K562 (cell line): ENCODE results near the gene PLS1. TPM values are rescaled to one million over a fixed set of nuclear protein-coding genes. Genes with fewer than 3 reads are reported as not detected.

Experiments
- ASH1L ChIP-seq: fragments of 450-650 bp; IDR thresholded peaks from 2 replicates; pipeline ENCODE4 v1.6.1; 2018; ENCODE audit warnings: borderline replicate concordance, mild to moderate bottlenecking, low read depth; ENCODE audit not compliant: partially characterized antibody
- CC2D1A ChIP-seq: fragments of 450-650 bp; IDR thresholded peaks from 2 replicates; pipeline ENCODE4 v1.6.1; 2017; ENCODE audit warnings: mild to moderate bottlenecking
- CEBPB ChIP-seq: fragments of 450-650 bp; IDR thresholded peaks from 2 replicates; pipeline ENCODE4 v1.6.1; 2016; ENCODE audit warnings: missing genetic modification characterization, missing compliant biosample characterization
- CEBPG ChIP-seq, 3 experiments: fragments of 200-800 bp in 1 of 3; sonication (Bioruptor generic) in 1 of 3; sonication (generic) in 1 of 3; formaldehyde crosslinking in 1 of 3; IDR thresholded peaks in 2 of 3; conservative IDR thresholded peaks in 1 of 3; 2 replicates each; pipeline versions ENCODE4 v1.6.1 to v1.8.0; 2016 to 2022; ENCODE audit warnings: missing compliant biosample characterization in 2 of 3, missing genetic modification characterization in 2 of 3, mild to moderate bottlenecking in 1 of 3, missing genetic modification reagents in 1 of 3
- ESRRA ChIP-seq: fragments of 450-650 bp; IDR thresholded peaks from 2 replicates; pipeline ENCODE4 v1.6.1; 2014; ENCODE audit warnings: low read depth, mild to moderate bottlenecking, moderate library complexity, borderline replicate concordance
- GATAD2A ChIP-seq: fragments of 450-650 bp; IDR thresholded peaks from 2 replicates; pipeline ENCODE4 v1.6.1; 2017
- MAFF ChIP-seq: IDR thresholded peaks from 2 replicates; pipeline ENCODE4 v1.6.1; 2012; ENCODE audit warnings: low read length, improper control_type of control experiment
- MAZ ChIP-seq, 2 experiments: fragments of 450-650 bp in 1 of 2; sonication (generic) in 1 of 2; formaldehyde crosslinking; IDR thresholded peaks in 1 of 2; conservative IDR thresholded peaks in 1 of 2; 2 replicates each; pipeline versions ENCODE4 v1.4.0 to v1.5.0; 2020; ENCODE audit warnings: mild to moderate bottlenecking in 1 of 2, missing genetic modification reagents in 1 of 2
- MEIS2 ChIP-seq: fragments of 450-650 bp; IDR thresholded peaks from 2 replicates; pipeline ENCODE4 v1.6.1; 2014; ENCODE audit warnings: mild to moderate bottlenecking; ENCODE audit not compliant: partially characterized antibody
- PCBP1 ChIP-seq: fragments of 200-400 bp; formaldehyde crosslinking; IDR thresholded peaks from 2 replicates; pipeline ENCODE4 v1.6.1; 2018; ENCODE audit warnings: mild to moderate bottlenecking, low read depth, low read length; ENCODE audit not compliant: poor library complexity, severe bottlenecking
- PHF8 ChIP-seq: fragments of 200-600 bp; sonication (generic); IDR thresholded peaks from 2 replicates; pipeline ENCODE4 v1.6.1; 2012; ENCODE audit warnings: mixed run types, mild to moderate bottlenecking, inconsistent platforms, low read length, moderate library complexity, borderline replicate concordance
- RAD21 ChIP-seq, 2 experiments: fragments of 250-450 bp in 1 of 2; fragments of 450-650 bp in 1 of 2; sonication (Bioruptor Pico) in 1 of 2; formaldehyde crosslinking in 1 of 2; IDR thresholded peaks in 1 of 2; conservative IDR thresholded peaks in 1 of 2; 2 replicates each; pipeline versions ENCODE4 v1.4.0 to v1.8.0; 2020 to 2022; ENCODE audit warnings: mild to moderate bottlenecking in 2 of 2, moderate library complexity in 1 of 2
- RBM17 ChIP-seq: fragments of 200-400 bp; formaldehyde crosslinking; IDR thresholded peaks from 2 replicates; pipeline ENCODE4 v1.6.1; 2017; ENCODE audit warnings: low read depth, mild to moderate bottlenecking, low read length, borderline replicate concordance
- TBP ChIP-seq: optimal IDR thresholded peaks from 2 replicates; pipeline ENCODE3; 2011; ENCODE audit warnings: low read depth, low read length, improper control_type of control experiment
- TOE1 ChIP-seq, 2 experiments: fragments of 450-650 bp in 1 of 2; sonication (generic) in 1 of 2; formaldehyde crosslinking in 1 of 2; IDR thresholded peaks; 2 replicates each; pipeline versions ENCODE4 v1.7.1 to v1.8.0; 2016 to 2022; ENCODE audit warnings: borderline replicate concordance in 2 of 2, mild to moderate bottlenecking in 2 of 2, antibody characterized with exemption in 1 of 2, inconsistent platforms in 1 of 2, low read depth in 1 of 2, missing genetic modification reagents in 1 of 2, moderate library complexity in 1 of 2
- ZNF699 ChIP-seq: fragments of 250-450 bp; sonication (Bioruptor Pico); IDR thresholded peaks from 2 replicates; pipeline ENCODE4 v1.8.0; 2021; ENCODE audit warnings: mild to moderate bottlenecking, moderate library complexity; ENCODE audit not compliant: insufficient replicate concordance
- ZNF764 ChIP-seq: fragments of 250-450 bp; sonication (Bioruptor Pico); IDR thresholded peaks from 2 replicates; pipeline ENCODE4 v1.4.0; 2020; ENCODE audit warnings: low read depth, mild to moderate bottlenecking, moderate library complexity
- polyA plus RNA-seq, 8 experiments: library from polyadenylated mRNA; depleted of rRNA in 4 of 8; stranded (reverse) in 5 of 8; unstranded in 3 of 8; fragments of >200 nt; fragmentation: Nextera tagmentation in 2 of 8; fragmentation: Illumina TruSeq in 1 of 8; extraction: Ambion mirVana in 2 of 8; extraction: Trizol in 1 of 8; gene quantifications; 2 replicates each; pipeline versions ENCODE4 v1.2.1 to v1.2.3, GENCODE V29; 2011 to 2014; ENCODE audit warnings: inconsistent platforms in 1 of 8, missing spikeins in 1 of 8
- total RNA-seq, 7 experiments: library from RNA; depleted of rRNA in 6 of 7; stranded (reverse); fragments of >200 nt in 6 of 7; fragmentation: Illumina TruSeq in 2 of 7; extraction: Trizol in 2 of 7; gene quantifications; 2 replicates each; pipeline versions ENCODE4 v1.2.1 to v1.2.3, GENCODE V29; 2011 to 2021; ENCODE audit warnings: low replicate concordance in 1 of 7
- TF ChIP-seq, protein P1 (sequence below): fragments of 450-650 bp; formaldehyde crosslinking; conservative IDR thresholded peaks from 2 replicates; pipeline ENCODE4 v1.4.0; 2022; ENCODE audit warnings: mild to moderate bottlenecking, missing genetic modification characterization
- TF ChIP-seq, protein P2 (sequence below), 2 experiments: fragments of 450-650 bp; conservative IDR thresholded peaks; 2 replicates each; pipeline ENCODE4 v1.6.1; 2017; ENCODE audit warnings: mild to moderate bottlenecking in 2 of 2, moderate library complexity in 2 of 2
- TF ChIP-seq, protein P3 (sequence below), 2 experiments: IDR thresholded peaks; 2 replicates each; pipeline ENCODE4 v1.6.1; 2012; ENCODE audit warnings: improper control_type of control experiment in 2 of 2, low read depth in 2 of 2, low read length in 2 of 2, borderline replicate concordance in 1 of 2

Gene PLS1
- total and polyA plus RNA-seq, 9 of the 15 experiments (the other 6 are each of a cell fraction or from before 2014, with no cell fraction given), result 6.1 to 21.3 (median 13.0) TPM

DNA sequence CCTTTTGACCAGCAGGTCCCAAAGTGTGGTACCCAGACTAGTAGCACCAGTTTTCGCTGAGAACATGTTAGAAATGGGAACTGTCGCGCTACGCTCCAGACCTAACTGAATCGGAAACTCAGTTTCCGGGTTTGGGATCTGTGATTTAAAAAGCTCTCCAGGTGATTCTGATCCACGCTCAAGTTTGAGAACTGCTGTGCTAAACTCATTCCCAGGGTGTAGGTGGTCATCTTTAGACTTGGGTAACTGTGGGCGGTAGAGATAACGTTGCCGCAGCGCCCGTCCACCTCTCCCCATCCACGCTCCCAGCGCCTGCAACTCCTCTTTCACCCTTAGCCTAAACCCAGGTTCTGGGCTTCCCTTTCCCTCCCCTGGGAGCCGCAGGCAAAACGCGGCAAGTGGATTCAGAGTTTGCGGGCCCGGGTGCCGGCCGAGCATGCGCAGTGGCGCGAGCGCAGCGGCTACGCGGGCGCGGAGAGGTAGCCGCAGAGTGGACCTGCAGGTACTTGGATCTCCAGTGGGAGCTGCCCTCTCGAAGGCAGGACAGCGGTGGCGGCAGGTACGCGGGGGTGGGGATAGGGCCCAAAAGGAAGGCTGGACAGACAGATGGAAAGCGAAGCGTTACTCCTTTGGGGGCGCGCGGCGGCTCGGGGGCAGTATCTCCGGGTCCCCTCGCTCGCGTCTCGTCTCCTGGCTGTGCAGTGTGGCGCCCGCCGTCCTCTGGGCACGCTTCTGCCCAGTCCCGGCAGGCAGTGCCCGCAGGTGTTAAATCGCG is at the start of gene PLS1 (continued):
- TF ChIP-seq ZNF764 (peak; percentile 97), PCBP1 (peak; percentile 59), MEIS2 (peak; percentile 83), ASH1L (peak; percentile 15), CEBPG (CRISPR knock-in tag; IDR thresholded peaks at IDR 0.05) (0 out of 2 replicates have a peak, but pooled peaks have one; percentile 20), CEBPG (tag; conservative IDR thresholded peaks at IDR 0.05 in 1 of 2, IDR thresholded peaks at IDR 0.05 in 1 of 2) (no peak), TBP (peak; percentile 86), MAZ (CRISPR knock-in tag; conservative IDR thresholded peaks at IDR 0.05 in 1 of 2, IDR thresholded peaks at IDR 0.05 in 1 of 2) (peak; percentile 81 to 86), MAFF (no peak), RBM17 (no peak), GATAD2A (no peak), TOE1 (IDR thresholded peaks at IDR 0.05; ENCODE audit: borderline replicate concordance) (peak; percentile 91), TOE1 (CRISPR knock-in tag; IDR thresholded peaks at IDR 0.05; ENCODE audit: borderline replicate concordance, low read depth) (no peak), CEBPB (tag) (no peak), RAD21 (CRISPR knock-in tag; conservative IDR thresholded peaks at IDR 0.05 in 1 of 2, IDR thresholded peaks at IDR 0.05 in 1 of 2) (peak in 1 of 2 experiments; percentile 34; a peak in 2 of 4 replicates), ESRRA (peak; percentile 72), PHF8 (peak; percentile 68; the same call in 1 of the 2 replicates), ZNF699 (no peak), CC2D1A (peak; percentile 42; the same call in 1 of the 2 replicates)
- TF ChIP-seq, protein P1, sequence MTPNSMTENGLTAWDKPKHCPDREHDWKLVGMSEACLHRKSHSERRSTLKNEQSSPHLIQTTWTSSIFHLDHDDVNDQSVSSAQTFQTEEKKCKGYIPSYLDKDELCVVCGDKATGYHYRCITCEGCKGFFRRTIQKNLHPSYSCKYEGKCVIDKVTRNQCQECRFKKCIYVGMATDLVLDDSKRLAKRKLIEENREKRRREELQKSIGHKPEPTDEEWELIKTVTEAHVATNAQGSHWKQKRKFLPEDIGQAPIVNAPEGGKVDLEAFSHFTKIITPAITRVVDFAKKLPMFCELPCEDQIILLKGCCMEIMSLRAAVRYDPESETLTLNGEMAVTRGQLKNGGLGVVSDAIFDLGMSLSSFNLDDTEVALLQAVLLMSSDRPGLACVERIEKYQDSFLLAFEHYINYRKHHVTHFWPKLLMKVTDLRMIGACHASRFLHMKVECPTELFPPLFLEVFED, result no peak
- TF ChIP-seq, protein P2, sequence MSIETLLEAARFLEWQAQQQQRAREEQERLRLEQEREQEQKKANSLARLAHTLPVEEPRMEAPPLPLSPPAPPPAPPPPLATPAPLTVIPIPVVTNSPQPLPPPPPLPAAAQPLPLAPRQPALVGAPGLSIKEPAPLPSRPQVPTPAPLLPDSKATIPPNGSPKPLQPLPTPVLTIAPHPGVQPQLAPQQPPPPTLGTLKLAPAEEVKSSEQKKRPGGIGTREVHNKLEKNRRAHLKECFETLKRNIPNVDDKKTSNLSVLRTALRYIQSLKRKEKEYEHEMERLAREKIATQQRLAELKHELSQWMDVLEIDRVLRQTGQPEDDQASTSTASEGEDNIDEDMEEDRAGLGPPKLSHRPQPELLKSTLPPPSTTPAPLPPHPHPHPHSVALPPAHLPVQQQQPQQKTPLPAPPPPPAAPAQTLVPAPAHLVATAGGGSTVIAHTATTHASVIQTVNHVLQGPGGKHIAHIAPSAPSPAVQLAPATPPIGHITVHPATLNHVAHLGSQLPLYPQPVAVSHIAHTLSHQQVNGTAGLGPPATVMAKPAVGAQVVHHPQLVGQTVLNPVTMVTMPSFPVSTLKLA (conservative IDR thresholded peaks at IDR 0.05), result peak; percentile 31 to 60; a peak in 3 of 4 replicates
- TF ChIP-seq, protein P3, sequence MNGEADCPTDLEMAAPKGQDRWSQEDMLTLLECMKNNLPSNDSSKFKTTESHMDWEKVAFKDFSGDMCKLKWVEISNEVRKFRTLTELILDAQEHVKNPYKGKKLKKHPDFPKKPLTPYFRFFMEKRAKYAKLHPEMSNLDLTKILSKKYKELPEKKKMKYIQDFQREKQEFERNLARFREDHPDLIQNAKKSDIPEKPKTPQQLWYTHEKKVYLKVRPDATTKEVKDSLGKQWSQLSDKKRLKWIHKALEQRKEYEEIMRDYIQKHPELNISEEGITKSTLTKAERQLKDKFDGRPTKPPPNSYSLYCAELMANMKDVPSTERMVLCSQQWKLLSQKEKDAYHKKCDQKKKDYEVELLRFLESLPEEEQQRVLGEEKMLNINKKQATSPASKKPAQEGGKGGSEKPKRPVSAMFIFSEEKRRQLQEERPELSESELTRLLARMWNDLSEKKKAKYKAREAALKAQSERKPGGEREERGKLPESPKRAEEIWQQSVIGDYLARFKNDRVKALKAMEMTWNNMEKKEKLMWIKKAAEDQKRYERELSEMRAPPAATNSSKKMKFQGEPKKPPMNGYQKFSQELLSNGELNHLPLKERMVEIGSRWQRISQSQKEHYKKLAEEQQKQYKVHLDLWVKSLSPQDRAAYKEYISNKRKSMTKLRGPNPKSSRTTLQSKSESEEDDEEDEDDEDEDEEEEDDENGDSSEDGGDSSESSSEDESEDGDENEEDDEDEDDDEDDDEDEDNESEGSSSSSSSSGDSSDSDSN (IDR thresholded peaks at IDR 0.05; ENCODE audit: borderline replicate concordance in 1 of 2, low read depth in 2 of 2, low read length in 2 of 2), result peak in 1 of 2 experiments; percentile 74; a peak in 2 of 4 replicates
